Measurements from ENCODE around the gene FAM131C. TPM values are rescaled to one million over a fixed set of nuclear protein-coding genes. Genes with fewer than 3 reads are reported as not detected.

FAM131C gene
- total RNA-seq, 2 donors from 2014 or later, result 5.2 to 8.7 TPM

DNA sequence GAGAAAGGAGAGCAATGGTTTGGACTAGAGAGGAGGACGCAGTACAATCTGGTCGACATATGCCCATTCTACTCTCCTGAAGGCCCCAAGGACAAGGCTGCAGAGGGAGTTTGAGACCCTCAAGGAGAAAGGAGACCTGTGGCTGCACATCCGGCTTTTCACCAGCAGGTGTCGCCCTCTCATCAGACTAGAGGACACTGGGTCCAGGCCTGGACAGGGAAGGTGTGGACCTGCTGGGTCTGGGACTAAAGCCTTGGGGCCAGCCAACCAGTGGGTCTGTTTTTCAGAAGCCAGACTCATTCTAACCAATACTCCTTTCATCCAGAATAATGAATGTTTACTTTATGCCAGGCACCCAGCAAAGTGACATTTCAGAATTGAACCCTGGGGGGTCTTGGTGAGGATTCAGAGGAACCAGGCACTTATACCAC lies 64.4 kb downstream of the FAM131C start:
- Histone ChIP-seq H3K4me1 (peaks cover 0 to 18% of the 10 kb centered on the region in 2 donors), H3K36me3 (no peaks in the 10 kb centered on the region), H3K9me3 (no peaks in the 10 kb centered on the region), H3K27me3 (no peaks in the 10 kb centered on the region), H3K4me3 (no peak overlapping the region), H3K27ac (no peak overlapping the region)
- peak; percentile 88 for DNase-seq (ENCODE audit: low spot score)
- TF ChIP-seq, protein P1, sequence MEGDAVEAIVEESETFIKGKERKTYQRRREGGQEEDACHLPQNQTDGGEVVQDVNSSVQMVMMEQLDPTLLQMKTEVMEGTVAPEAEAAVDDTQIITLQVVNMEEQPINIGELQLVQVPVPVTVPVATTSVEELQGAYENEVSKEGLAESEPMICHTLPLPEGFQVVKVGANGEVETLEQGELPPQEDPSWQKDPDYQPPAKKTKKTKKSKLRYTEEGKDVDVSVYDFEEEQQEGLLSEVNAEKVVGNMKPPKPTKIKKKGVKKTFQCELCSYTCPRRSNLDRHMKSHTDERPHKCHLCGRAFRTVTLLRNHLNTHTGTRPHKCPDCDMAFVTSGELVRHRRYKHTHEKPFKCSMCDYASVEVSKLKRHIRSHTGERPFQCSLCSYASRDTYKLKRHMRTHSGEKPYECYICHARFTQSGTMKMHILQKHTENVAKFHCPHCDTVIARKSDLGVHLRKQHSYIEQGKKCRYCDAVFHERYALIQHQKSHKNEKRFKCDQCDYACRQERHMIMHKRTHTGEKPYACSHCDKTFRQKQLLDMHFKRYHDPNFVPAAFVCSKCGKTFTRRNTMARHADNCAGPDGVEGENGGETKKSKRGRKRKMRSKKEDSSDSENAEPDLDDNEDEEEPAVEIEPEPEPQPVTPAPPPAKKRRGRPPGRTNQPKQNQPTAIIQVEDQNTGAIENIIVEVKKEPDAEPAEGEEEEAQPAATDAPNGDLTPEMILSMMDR (IDR thresholded peaks at IDR 0.05), result peak; percentile 95 to 97

Other genes with a start within 250 kb of the FAM131C start
- gene SPEN, start 225.9 kb downstream of the FAM131C start, total RNA-seq, result 10 to 100 TPM; 25.0 to 32.9 TPM
- gene ZBTB17, start 97.5 kb downstream of the FAM131C start, total RNA-seq, result 10 to 100 TPM; 14.8 to 27.5 TPM
- gene SRARP, start 69.4 kb downstream of the FAM131C start, total RNA-seq, result under 1 TPM in 1 of 2 donors, not detected in 1; 0.31 TPM
- gene HSPB7, start 55.6 kb downstream of the FAM131C start, total RNA-seq, result 1,000 to 10,000 TPM; 1,082 to 1,229 TPM
- gene CLCNKA, start 51.6 kb downstream of the FAM131C start, total RNA-seq, result under 1 TPM in 1 of 2 donors, not detected in 1; 0.20 TPM
- 1 to 10 TPM; 3.9 to 4.6 TPM for gene CLCNKB, start 29.9 kb downstream of the FAM131C start, total RNA-seq
- gene EPHA2, start 82.4 kb upstream of the FAM131C start, total RNA-seq, result 10 to 100 TPM; 17.5 to 43.5 TPM
- 1 to 10 TPM; 1.5 to 4.8 TPM for gene ARHGEF19, start 139.0 kb upstream of the FAM131C start, total RNA-seq
- 1 to 10 TPM; 4.4 to 5.0 TPM for gene CPLANE2, start 163.5 kb upstream of the FAM131C start, total RNA-seq